Mesenchymal stem cell (in vitro differentiated cells and primary cell): ENCODE measurements around the gene PDYN.
A peak's percentile ranks its signal among the peaks of the same experiment; 100 is the strongest.

ENCODE experiments used
- DNase-seq: peaks from one replicate; pipeline ENCODE4 v3.0.0-alpha.2; 2013
- H2AFZ ChIP-seq: one replicate; pipeline ENCODE4 v1.6.1; 2013; ENCODE audit warnings: low read depth, mild to moderate bottlenecking, control low read depth, inconsistent platforms, low read length, moderate library complexity
- H2AK5ac ChIP-seq: 2 replicates; pipeline ENCODE4 v1.6.1; 2013; ENCODE audit warnings: low read length, moderate library complexity, mild to moderate bottlenecking, inconsistent platforms; ENCODE audit not compliant: severe bottlenecking
- H2BK120ac ChIP-seq: one replicate; pipeline ENCODE4 v1.6.1; 2013; ENCODE audit warnings: low read depth, mild to moderate bottlenecking, inconsistent platforms, low read length, moderate library complexity
- H2BK12ac ChIP-seq, 2 experiments: one replicate each; pipeline ENCODE4 v1.6.1; 2013; ENCODE audit warnings: inconsistent platforms in 2 of 2, low read length in 2 of 2, mild to moderate bottlenecking in 2 of 2, moderate library complexity in 2 of 2, control low read depth in 1 of 2
- H2BK15ac ChIP-seq: one replicate; pipeline ENCODE4 v1.6.1; 2013; ENCODE audit warnings: mild to moderate bottlenecking, low read depth, inconsistent platforms; ENCODE audit not compliant: poor library complexity, severe bottlenecking
- H2BK5ac ChIP-seq: 2 replicates; pipeline ENCODE4 v1.6.1; 2013; ENCODE audit warnings: low read depth, mild to moderate bottlenecking, low read length, control low read depth, inconsistent platforms; ENCODE audit not compliant: poor library complexity, severe bottlenecking
- H3K14ac ChIP-seq, 2 experiments: one replicate each; pipeline ENCODE4 v1.6.1; 2013; ENCODE audit warnings: inconsistent platforms in 2 of 2, low read length in 2 of 2, control low read depth in 1 of 2, mild to moderate bottlenecking in 1 of 2, moderate library complexity in 1 of 2
- H3K18ac ChIP-seq, 2 experiments: one replicate each; pipeline ENCODE4 v1.6.1; 2013; ENCODE audit warnings: inconsistent platforms in 2 of 2, low read length in 2 of 2, control low read depth in 1 of 2, low read depth in 1 of 2, mild to moderate bottlenecking in 1 of 2
- H3K23ac ChIP-seq, 2 experiments: one replicate each; pipeline ENCODE4 v1.6.1; 2013; ENCODE audit warnings: inconsistent platforms in 2 of 2, low read length in 2 of 2, mild to moderate bottlenecking in 2 of 2, moderate library complexity in 2 of 2, control low read depth in 1 of 2
- H3K27ac ChIP-seq: 2 replicates; pipeline ENCODE4 v1.5.1; 2013; ENCODE audit warnings: mild to moderate bottlenecking, moderate library complexity, low read length, control low read depth, inconsistent platforms; ENCODE audit not compliant: poor library complexity, severe bottlenecking
- H3K27me3 ChIP-seq, 2 experiments: 2 replicates each; pipeline versions ENCODE4 v1.6.1 to v1.7.0; 2013; ENCODE audit warnings: low read length in 2 of 2, mild to moderate bottlenecking in 2 of 2, moderate library complexity in 2 of 2, control low read depth in 1 of 2, inconsistent platforms in 1 of 2; ENCODE audit not compliant: control insufficient read depth in 1 of 2, insufficient read depth in 1 of 2
- H3K36me3 ChIP-seq, 2 experiments: 2 replicates each; pipeline versions ENCODE4 v1.6.1 to v1.7.0; 2013; ENCODE audit warnings: low read length in 2 of 2, control low read depth in 1 of 2, inconsistent platforms in 1 of 2, low read depth in 1 of 2, mild to moderate bottlenecking in 1 of 2; ENCODE audit not compliant: insufficient read depth in 2 of 2, control insufficient read depth in 1 of 2
- H3K4ac ChIP-seq, 2 experiments: one replicate each; pipeline ENCODE4 v1.6.1; 2013; ENCODE audit warnings: inconsistent platforms in 2 of 2, low read length in 2 of 2, mild to moderate bottlenecking in 2 of 2, moderate library complexity in 2 of 2, control low read depth in 1 of 2, low read depth in 1 of 2
- H3K4me1 ChIP-seq: 2 replicates; pipeline ENCODE4 v1.6.1; 2013; ENCODE audit warnings: low read depth, low read length, control low read depth; ENCODE audit not compliant: control insufficient read depth, insufficient read depth
- H3K4me2 ChIP-seq: 2 replicates; pipeline ENCODE4 v1.6.1; 2013; ENCODE audit warnings: low read length, mild to moderate bottlenecking, inconsistent platforms; ENCODE audit not compliant: poor library complexity, severe bottlenecking
- H3K4me3 ChIP-seq, 2 experiments: 2 replicates each; pipeline versions ENCODE4 v1.5.1 to v1.7.0; 2013; ENCODE audit warnings: low read length in 2 of 2, mild to moderate bottlenecking in 2 of 2, control low read depth in 1 of 2, low read depth in 1 of 2; ENCODE audit not compliant: insufficient read depth in 1 of 2
- H3K79me1 ChIP-seq: replicated peaks from 2 replicates; pipeline ENCODE4 v1.6.1; 2013; ENCODE audit warnings: mild to moderate bottlenecking, control low read depth, low read length, inconsistent platforms; ENCODE audit not compliant: poor library complexity, severe bottlenecking
- H3K9ac ChIP-seq: 2 replicates; pipeline ENCODE4 v1.7.0; 2013; ENCODE audit warnings: mild to moderate bottlenecking, low read length, moderate library complexity
- H3K9me3 ChIP-seq: 2 replicates; pipeline ENCODE4 v1.7.0; 2013; ENCODE audit warnings: mild to moderate bottlenecking, low read length; ENCODE audit not compliant: control insufficient read depth
- H4K8ac ChIP-seq: one replicate; pipeline ENCODE4 v1.6.1; 2013; ENCODE audit warnings: inconsistent platforms, mild to moderate bottlenecking, low read length, moderate library complexity
- H4K91ac ChIP-seq: one replicate; pipeline ENCODE4 v1.6.1; 2013; ENCODE audit warnings: mild to moderate bottlenecking, low read length, inconsistent platforms
- WGBS: methylation state at CpG from one replicate; pipeline ENCODE4 v1.1.7; 2013; ENCODE audit warnings: mixed read lengths; 5-methylcytosine and 5-hydroxymethylcytosine counted together

PDYN gene

DNA sequence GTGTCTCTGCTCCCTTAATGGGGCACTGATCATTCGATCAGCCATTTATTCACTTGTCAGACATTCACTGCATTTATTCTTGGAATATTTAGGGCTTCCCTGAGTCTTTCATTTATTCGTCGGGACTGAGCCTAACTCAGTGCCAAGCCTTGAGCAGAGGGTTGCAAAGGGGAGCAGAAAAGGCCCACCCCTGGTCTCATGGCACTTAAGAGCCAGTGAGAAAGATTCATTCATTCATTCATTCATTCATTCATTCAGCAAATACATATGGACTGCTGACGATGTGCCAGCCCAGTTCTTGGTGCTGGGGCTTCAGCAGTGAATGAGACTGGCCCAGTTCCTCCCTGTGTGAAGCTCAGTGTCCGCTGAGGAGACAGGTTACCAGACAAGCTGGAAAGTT, 62.0 kb downstream of the PDYN start:
- H2BK5ac ChIP-seq: no peak overlapping the region
- H2AK5ac ChIP-seq: no peak overlapping the region
- H2BK12ac ChIP-seq: no peak overlapping the region
- no peak overlapping the region for H2BK15ac ChIP-seq
- no peaks in the 10 kb centered on the region for H3K9me3 ChIP-seq
- H3K4me2 ChIP-seq: no peak overlapping the region
- H3K23ac ChIP-seq: no peak overlapping the region
- H2AFZ ChIP-seq: no peak overlapping the region
- no peak overlapping the region for H3K18ac ChIP-seq
- peaks cover 46 to 75% of the 10 kb centered on the region in 2 experiments for H3K36me3 ChIP-seq
- H3K79me1 ChIP-seq: peaks cover 42% of the 10 kb centered on the region
- no peak for DNase-seq
- H3K14ac ChIP-seq: no peak overlapping the region
- H3K4ac ChIP-seq: no peak overlapping the region
- no peak overlapping the region for H3K9ac ChIP-seq
- no peak overlapping the region for H2BK120ac ChIP-seq
- H3K27ac ChIP-seq: no peak overlapping the region
- H4K8ac ChIP-seq: no peak overlapping the region
- H3K4me1 ChIP-seq: peaks cover 21% of the 10 kb centered on the region
- no peak overlapping the region for H3K4me3 ChIP-seq
- 95% methylated on average over 5 of the region's 5 CpGs for WGBS
- no peak overlapping the region for H4K91ac ChIP-seq
- no peaks in the 10 kb centered on the region for H3K27me3 ChIP-seq

DNA sequence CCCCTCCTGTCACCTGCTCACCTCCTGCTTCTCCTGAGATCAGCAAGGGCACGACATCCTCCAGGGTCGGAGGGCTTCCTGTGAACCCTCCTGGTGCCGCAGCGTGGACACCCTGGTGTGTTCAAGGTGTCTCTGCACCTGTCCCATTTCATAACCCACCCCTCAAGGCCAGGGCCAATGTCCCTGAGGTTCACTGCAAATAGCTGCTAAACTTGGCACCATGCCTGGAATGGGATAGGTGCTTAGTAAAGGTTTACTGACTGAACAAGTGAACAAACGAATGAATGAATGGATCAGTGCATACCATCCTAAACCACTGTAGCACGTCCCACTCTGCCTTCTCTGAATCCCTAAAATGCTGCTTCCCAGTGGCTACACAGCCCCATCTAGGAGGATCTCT, 63.7 kb downstream of the PDYN start:
- Histone ChIP-seq H4K91ac (no peak overlapping the region), H3K9ac (no peak overlapping the region), H3K27ac (no peak overlapping the region), H3K4ac (no peak overlapping the region), H3K9me3 (no peaks in the 10 kb centered on the region), H3K27me3 (no peaks in the 10 kb centered on the region), H3K18ac (no peak overlapping the region), H2AK5ac (no peak overlapping the region), H3K36me3 (peaks cover 47 to 74% of the 10 kb centered on the region in 2 experiments), H3K4me2 (no peak overlapping the region), H2BK120ac (no peak overlapping the region), H2BK5ac (no peak overlapping the region), H4K8ac (no peak overlapping the region), H3K14ac (no peak overlapping the region), H2BK12ac (no peak overlapping the region), H3K23ac (no peak overlapping the region), H2AFZ (no peak overlapping the region), H2BK15ac (no peak overlapping the region), H3K79me1 (peaks cover 52% of the 10 kb centered on the region), H3K4me1 (peaks cover 21% of the 10 kb centered on the region), H3K4me3 (no peak overlapping the region)
- DNase-seq: no peak
- WGBS: 86% methylated on average over 6 of the region's 6 CpGs

DNA sequence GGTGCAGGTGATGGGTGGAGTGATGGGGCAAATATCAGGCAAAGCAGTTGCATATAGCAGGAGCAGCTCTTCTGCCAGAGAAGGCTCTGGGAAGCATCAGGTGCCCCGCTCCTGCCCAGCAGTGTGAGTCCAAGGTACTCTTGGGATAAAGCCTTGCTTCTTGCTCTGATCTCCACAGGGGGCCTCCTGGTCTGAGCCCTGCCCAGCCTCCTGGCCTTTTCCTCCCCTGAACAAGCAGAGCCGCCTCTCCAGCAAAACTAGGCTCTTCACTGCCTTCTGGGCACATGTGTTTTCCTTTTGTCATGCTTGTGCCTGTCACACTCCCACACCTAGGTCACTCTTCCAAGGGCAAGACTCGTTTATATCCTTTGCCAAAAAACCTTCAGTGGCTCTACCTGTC, 64.4 kb downstream of the PDYN start:
- Histone ChIP-seq H3K4me3 (no peak overlapping the region), H3K4me2 (no peak overlapping the region), H2BK12ac (peak overlapping the region in 1 of 2 experiments; percentile 11), H2BK15ac (no peak overlapping the region), H3K4ac (peak overlapping the region in 1 of 2 experiments; percentile 17), H2AFZ (no peak overlapping the region), H3K9me3 (no peaks in the 10 kb centered on the region), H3K27me3 (no peaks in the 10 kb centered on the region), H2BK120ac (no peak overlapping the region), H3K4me1 (peaks cover 16% of the 10 kb centered on the region), H2AK5ac (no peak overlapping the region), H4K8ac (no peak overlapping the region), H3K79me1 (peaks cover 57% of the 10 kb centered on the region), H3K9ac (no peak overlapping the region), H2BK5ac (no peak overlapping the region), H4K91ac (no peak overlapping the region), H3K36me3 (peaks cover 54 to 75% of the 10 kb centered on the region in 2 experiments), H3K23ac (no peak overlapping the region), H3K18ac (no peak overlapping the region), H3K14ac (no peak overlapping the region), H3K27ac (no peak overlapping the region)
- no peak for DNase-seq
- WGBS: 79% methylated on average over 3 of the region's 3 CpGs

GRCh38 chr20:1928782-1929181, 65.1 kb downstream of the PDYN start:
- H3K9ac ChIP-seq: no peak overlapping the region
- WGBS: 94% methylated on average over 7 of the region's 7 CpGs

More at GRCh38 chr20:1928782-1929181, 65.1 kb downstream of the PDYN start:
- no peak overlapping the region for H3K4ac ChIP-seq
- peak overlapping the region in 1 of 2 experiments; percentile 31 for H2BK12ac ChIP-seq
- no peak overlapping the region for H3K14ac ChIP-seq
- H3K27me3 ChIP-seq: no peaks in the 10 kb centered on the region
- no peak overlapping the region for H2BK120ac ChIP-seq
- peak; percentile 21 for DNase-seq
- H3K18ac ChIP-seq: peak overlapping the region in 1 of 2 experiments; percentile 14
- H3K79me1 ChIP-seq: peaks cover 59% of the 10 kb centered on the region
- no peak overlapping the region for H4K91ac ChIP-seq
- H2BK5ac ChIP-seq: no peak overlapping the region
- no peak overlapping the region for H2AFZ ChIP-seq
- H3K23ac ChIP-seq: no peak overlapping the region
- peaks cover 18% of the 10 kb centered on the region for H3K4me1 ChIP-seq
- no peak overlapping the region for H3K4me3 ChIP-seq
- no peaks in the 10 kb centered on the region for H3K9me3 ChIP-seq
- peaks cover 61 to 81% of the 10 kb centered on the region in 2 experiments for H3K36me3 ChIP-seq
- no peak overlapping the region for H3K27ac ChIP-seq
- H4K8ac ChIP-seq: no peak overlapping the region
- H2AK5ac ChIP-seq: peak overlapping the region; percentile 32
- H3K4me2 ChIP-seq: no peak overlapping the region
- no peak overlapping the region for H2BK15ac ChIP-seq
